Measurements from ENCODE around the gene LCMT2.

LCMT2 gene

GRCh38 chr15:43283526-43283925 lies 46.8 kb downstream of the LCMT2 start:
- H3K9me3 ChIP-seq (replicated peaks; ENCODE audit: insufficient read depth, low read length), result no peaks in the 10 kb centered on the region
- no peaks in the 10 kb centered on the region for H3K36me3 ChIP-seq (replicated peaks; ENCODE audit: insufficient read depth, low read length)
- no peaks in the 10 kb centered on the region for H3F3A ChIP-seq (ENCODE audit: insufficient read depth, low read length)
- H3K27ac ChIP-seq (ENCODE audit: low read length), result no peak overlapping the region
- no peak overlapping the region for H3K4me2 ChIP-seq (ENCODE audit: low read depth, low read length)
- H4K20me1 ChIP-seq (ENCODE audit: insufficient read depth, low read length), result no peaks in the 10 kb centered on the region
- no peaks in the 10 kb centered on the region for H3K79me2 ChIP-seq (ENCODE audit: low read length)
- H3K27me3 ChIP-seq (replicated peaks; ENCODE audit: insufficient read depth, low read length), result no peaks in the 10 kb centered on the region
- no peak overlapping the region for H2AFZ ChIP-seq (ENCODE audit: low read length)
- TF ChIP-seq EZH2phosphoT487 (IDR thresholded peaks at IDR 0.05; ENCODE audit: low read length), result no peak
- no peak for TF ChIP-seq EZH2 (optimal IDR thresholded peaks at IDR 0.05; ENCODE audit: low read depth, low read length)
- TF ChIP-seq, protein P1, sequence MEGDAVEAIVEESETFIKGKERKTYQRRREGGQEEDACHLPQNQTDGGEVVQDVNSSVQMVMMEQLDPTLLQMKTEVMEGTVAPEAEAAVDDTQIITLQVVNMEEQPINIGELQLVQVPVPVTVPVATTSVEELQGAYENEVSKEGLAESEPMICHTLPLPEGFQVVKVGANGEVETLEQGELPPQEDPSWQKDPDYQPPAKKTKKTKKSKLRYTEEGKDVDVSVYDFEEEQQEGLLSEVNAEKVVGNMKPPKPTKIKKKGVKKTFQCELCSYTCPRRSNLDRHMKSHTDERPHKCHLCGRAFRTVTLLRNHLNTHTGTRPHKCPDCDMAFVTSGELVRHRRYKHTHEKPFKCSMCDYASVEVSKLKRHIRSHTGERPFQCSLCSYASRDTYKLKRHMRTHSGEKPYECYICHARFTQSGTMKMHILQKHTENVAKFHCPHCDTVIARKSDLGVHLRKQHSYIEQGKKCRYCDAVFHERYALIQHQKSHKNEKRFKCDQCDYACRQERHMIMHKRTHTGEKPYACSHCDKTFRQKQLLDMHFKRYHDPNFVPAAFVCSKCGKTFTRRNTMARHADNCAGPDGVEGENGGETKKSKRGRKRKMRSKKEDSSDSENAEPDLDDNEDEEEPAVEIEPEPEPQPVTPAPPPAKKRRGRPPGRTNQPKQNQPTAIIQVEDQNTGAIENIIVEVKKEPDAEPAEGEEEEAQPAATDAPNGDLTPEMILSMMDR (IDR thresholded peaks at IDR 0.05; ENCODE audit: low read length), result no peak
- no peaks in the 10 kb centered on the region for H3K4me1 ChIP-seq (ENCODE audit: low read length)
- DNase-seq, result no peak
- no peaks in the 10 kb centered on the region for H3K9me2 ChIP-seq (replicated peaks; ENCODE audit: insufficient read depth, low read length)
- H3K9ac ChIP-seq (ENCODE audit: low read length), result no peak overlapping the region
- no peak overlapping the region for H3K4me3 ChIP-seq (ENCODE audit: low read length)

- Histone ChIP-seq H3K79me2 (ENCODE audit: low read length) (no peaks in the 10 kb centered on the region), H3K4me3 (ENCODE audit: low read length) (no peak overlapping the region), H3K4me2 (ENCODE audit: low read depth, low read length) (no peak overlapping the region), H3K9ac (ENCODE audit: low read length) (no peak overlapping the region), H3K9me2 (replicated peaks; ENCODE audit: insufficient read depth, low read length) (no peaks in the 10 kb centered on the region), H2AFZ (ENCODE audit: low read length) (no peak overlapping the region), H3K27me3 (replicated peaks; ENCODE audit: insufficient read depth, low read length) (no peaks in the 10 kb centered on the region), H4K20me1 (ENCODE audit: insufficient read depth, low read length) (no peaks in the 10 kb centered on the region), H3F3A (ENCODE audit: insufficient read depth, low read length) (no peaks in the 10 kb centered on the region), H3K27ac (ENCODE audit: low read length) (no peak overlapping the region), H3K9me3 (replicated peaks; ENCODE audit: insufficient read depth, low read length) (no peaks in the 10 kb centered on the region), H3K36me3 (replicated peaks; ENCODE audit: insufficient read depth, low read length) (no peaks in the 10 kb centered on the region), H3K4me1 (ENCODE audit: low read length) (no peaks in the 10 kb centered on the region)
- DNase-seq, result no peak
- TF ChIP-seq, protein P1 (IDR thresholded peaks at IDR 0.05; ENCODE audit: low read length), result no peak
- TF ChIP-seq EZH2phosphoT487 (IDR thresholded peaks at IDR 0.05; ENCODE audit: low read length) (no peak), EZH2 (optimal IDR thresholded peaks at IDR 0.05; ENCODE audit: low read depth, low read length) (no peak)
Observed at GRCh38 chr15:43281926-43282602, 48.3 kb downstream of the LCMT2 start.

- H3K79me2 ChIP-seq (ENCODE audit: low read length), result no peaks in the 10 kb centered on the region
Observed at GRCh38 chr15:43280996-43281395, 49.4 kb downstream of the LCMT2 start.

More at GRCh38 chr15:43280996-43281395, 49.4 kb downstream of the LCMT2 start:
- Histone ChIP-seq H3K27ac (ENCODE audit: low read length) (no peak overlapping the region), H3K36me3 (replicated peaks; ENCODE audit: insufficient read depth, low read length) (no peaks in the 10 kb centered on the region), H3K4me1 (ENCODE audit: low read length) (no peaks in the 10 kb centered on the region), H3K9me3 (replicated peaks; ENCODE audit: insufficient read depth, low read length) (no peaks in the 10 kb centered on the region), H3F3A (ENCODE audit: insufficient read depth, low read length) (no peaks in the 10 kb centered on the region), H3K9me2 (replicated peaks; ENCODE audit: insufficient read depth, low read length) (no peaks in the 10 kb centered on the region), H2AFZ (ENCODE audit: low read length) (no peak overlapping the region), H3K27me3 (replicated peaks; ENCODE audit: insufficient read depth, low read length) (no peaks in the 10 kb centered on the region), H3K9ac (ENCODE audit: low read length) (no peak overlapping the region), H3K4me3 (ENCODE audit: low read length) (no peak overlapping the region), H4K20me1 (ENCODE audit: insufficient read depth, low read length) (no peaks in the 10 kb centered on the region), H3K4me2 (ENCODE audit: low read depth, low read length) (no peak overlapping the region)
- no peak for DNase-seq
- TF ChIP-seq, protein P1 (IDR thresholded peaks at IDR 0.05; ENCODE audit: low read length), result no peak
- TF ChIP-seq EZH2 (optimal IDR thresholded peaks at IDR 0.05; ENCODE audit: low read depth, low read length) (no peak), EZH2phosphoT487 (IDR thresholded peaks at IDR 0.05; ENCODE audit: low read length) (no peak)
